ENCODE data around the gene RELN.

The RELN gene

DNA sequence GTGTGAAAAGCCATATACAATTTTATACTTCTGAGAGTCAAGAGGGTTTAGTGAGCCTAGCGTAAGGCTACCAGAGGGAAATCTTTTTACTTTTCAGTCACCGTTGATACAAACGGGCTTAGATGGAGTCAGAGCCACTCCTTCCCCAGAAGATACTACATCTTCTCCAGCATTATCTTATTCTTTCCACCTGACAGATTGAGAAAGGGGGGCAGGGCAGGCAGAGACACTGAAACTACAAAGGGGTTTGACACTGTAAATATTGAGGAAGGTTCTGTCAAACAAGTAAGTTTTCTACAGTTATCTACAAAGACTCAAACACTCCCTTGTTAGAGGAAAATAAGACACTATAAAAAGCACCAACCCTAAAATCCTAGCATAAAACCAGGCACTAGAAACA, 100.0 kb downstream of the RELN start:
- DNase-seq, result no peak

DNA sequence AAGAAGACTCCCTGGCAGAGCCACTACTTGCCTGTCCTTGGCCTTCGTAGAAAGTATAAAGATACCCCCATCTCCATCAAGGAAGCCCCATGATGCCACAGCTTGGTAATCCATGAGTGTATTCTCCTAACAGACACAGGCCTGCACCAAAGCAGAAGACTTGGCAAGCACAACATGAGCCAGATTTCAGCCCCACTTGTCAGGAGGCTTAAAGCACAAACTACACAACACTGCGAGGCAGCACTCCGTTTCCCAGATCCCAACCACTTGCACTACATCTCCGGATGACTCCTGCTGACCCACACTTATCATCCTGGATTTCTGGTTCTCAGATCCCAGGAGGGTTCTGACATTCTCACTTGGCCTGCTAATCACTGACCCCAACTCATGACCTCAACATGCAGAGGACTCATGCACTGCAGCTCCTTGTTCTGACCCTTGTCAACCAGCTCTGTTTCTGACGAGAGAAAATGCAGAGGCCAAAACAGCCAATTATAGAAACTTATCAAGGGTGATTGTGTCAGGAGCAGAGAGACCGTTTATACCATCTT, 100.8 kb downstream of the RELN start:
- no peak for DNase-seq

DNA sequence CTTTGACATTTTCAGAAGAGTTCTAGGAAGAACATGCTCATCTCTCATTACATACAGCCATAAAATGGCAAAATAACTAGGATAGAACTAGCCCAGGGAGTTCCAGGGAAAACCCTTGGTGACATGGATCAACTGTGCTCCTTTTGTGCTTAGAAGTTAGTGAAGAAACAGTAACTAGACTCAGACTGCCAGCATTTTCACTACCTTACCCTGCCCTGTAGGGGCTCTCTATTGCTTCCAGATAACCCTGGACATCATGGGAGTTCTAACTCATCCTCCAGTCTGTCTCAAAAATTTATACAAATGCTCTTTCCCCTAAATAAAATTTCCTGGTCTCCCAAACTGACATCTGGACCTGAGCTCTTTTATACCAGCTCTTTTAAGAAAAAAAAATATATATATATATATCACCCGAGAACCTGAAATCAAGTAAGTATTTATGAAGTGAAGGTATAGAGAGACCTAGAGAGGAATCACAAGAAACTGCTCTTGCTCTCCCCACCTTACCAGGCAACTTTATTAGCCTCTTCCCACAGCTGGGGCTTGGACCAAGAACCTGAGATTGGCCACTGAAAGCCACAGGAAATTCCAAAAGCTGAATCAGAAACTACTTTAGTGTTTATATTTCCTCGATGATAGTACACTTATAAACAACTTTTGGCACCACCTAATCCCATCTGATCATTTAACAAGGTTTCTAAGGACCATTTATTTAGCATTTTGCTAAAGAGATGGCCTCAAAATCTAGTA, 101.4 kb downstream of the RELN start:
- no peak for DNase-seq

DNA sequence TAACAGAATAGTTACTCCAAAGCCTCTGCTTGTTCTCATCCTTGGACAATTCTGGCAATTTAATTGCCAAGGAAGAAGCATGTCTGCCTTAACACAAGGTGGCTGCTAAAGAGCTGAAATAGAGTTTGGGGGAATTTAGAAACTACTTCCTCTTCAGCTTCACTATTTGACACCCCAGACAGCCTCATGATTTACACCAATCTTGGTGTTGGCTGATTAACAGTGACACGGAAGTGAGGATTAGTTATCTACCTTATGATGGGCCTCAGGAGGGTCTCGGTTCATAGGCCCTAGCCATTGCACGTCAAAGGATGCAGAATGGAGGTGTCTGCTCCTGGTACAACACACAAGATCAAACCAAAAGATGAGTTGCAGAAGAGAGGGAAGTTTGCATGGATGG, 102.4 kb downstream of the RELN start:
- DNase-seq, result no peak

DNA sequence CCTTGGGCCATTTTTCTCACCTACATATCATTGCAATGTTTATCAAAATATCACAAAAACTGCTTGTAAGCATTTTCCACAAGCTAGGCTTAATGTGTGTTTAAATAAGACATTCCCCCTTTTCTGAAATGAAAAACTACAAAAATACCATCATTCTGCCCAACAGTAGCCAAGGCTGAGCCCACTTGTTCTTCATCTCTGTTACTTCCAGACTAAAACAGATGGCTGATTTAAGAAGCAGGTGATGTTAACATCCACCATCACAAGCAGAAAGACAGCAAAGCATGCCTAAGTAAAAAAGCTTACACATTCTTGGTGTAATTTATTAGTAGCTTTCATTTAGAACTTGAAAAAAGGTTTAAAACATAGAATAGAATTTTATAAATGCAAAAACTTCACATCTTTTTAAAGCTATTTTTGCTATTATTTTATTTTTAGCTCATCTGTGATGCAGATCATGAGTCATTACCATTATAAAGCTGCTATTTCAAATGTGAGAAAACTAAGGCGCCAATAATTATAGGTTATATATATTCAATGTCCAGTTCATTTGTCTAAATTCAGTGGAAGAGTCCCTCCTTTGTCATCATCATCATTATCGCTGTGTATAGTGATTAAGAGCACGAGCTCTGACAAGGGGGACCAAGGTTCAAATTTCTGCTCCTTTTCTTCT, 109.4 kb downstream of the RELN start:
- DNase-seq, result peak; percentile 66

DNA sequence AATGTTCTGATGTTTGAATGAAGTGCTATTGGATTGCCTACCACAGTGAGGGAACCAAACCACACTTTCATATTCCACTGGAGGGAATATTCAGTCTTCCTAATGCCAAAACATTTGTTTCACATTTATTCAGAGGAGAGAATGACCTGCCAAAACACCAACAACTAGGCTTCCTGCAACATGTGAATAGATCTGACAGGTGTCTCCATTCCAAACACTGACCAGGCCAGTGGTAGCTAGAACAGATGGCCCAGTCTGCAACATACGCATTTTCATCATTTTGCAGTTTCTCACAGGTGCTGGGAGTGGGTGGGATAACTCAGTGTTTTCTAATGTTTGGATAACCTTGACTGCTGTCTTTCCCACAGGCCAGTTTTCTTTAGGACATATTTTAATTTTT, 110.0 kb downstream of the RELN start:
- peak; percentile 37 for DNase-seq

DNA sequence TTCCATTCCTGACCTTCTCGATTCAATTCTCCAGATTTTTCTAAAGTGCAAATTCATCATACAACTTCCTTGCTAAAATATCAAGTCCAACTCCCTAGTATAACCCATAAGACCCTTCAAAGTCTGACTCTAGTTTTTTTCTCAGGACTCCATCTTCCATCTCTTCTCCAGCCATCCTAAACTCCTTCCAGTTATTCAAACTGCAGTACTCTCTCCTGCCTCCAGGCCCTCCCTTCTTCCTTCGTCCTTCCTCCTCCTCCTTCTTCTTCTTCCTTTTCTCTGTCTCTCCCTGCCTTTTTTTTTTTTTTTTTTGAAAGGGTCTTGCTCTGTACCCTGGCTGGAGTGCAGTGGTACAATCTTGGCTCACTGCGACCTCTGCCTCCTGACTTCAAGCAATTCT, 111.9 kb downstream of the RELN start:
- DNase-seq, result no peak

DNA sequence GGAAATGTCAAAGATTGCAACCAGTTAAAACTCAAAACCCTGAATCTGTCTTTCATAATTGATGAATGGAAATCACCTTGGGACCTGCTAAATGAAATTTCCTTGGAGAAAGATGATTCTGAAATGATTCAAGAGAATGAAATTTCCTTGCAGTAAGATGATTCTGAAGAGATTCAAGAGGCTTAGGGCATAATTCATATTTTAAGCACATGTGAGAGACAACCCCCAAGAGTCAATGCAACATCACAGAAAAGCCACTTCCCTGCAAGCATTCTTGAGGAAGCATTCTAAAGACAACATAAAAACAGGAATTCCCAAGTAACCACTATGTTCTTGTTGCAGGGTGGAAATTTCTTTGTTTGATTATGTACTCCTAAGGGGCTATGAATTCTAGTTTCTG, 113.7 kb downstream of the RELN start:
- no peak for DNase-seq

DNA sequence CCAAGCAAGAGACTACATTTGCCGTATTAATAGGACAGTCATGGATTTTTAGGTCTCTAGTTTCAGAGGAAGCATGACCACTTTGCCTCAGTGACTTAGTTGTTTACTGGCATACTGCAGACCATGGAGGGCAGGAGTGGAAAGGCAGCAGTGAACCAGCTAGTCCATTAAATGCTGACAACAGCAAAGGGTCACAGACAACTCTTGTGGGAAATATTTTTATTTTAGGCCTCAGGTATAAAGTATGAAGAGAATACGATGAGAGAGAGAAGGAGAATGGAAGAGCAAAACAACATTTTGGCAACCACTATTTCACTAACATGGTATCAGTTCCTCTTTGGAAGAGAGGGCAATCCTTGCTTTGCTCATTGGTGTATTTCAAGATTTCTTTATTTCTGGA, 118.0 kb downstream of the RELN start:
- DNase-seq, result no peak

DNA sequence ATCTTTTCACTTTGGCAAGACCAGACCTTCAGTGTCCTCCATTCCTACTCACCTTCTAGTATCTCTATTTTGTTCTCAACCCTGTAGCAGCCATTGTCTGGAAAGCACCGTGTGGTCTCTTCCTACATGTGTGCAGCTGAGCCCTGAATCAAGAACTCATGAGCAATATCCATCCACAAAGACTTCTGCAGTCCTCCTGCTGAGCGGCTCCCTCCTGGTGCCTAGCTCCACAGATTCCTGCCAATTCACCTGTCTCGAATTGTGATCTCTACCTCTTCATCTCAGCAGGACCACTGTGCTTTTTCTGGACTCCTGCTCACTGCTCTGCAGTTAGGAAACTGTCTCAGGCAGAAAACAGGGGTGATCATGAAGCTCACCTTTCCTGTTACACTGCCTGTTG, 118.8 kb downstream of the RELN start:
- DNase-seq, result peak; percentile 93

DNA sequence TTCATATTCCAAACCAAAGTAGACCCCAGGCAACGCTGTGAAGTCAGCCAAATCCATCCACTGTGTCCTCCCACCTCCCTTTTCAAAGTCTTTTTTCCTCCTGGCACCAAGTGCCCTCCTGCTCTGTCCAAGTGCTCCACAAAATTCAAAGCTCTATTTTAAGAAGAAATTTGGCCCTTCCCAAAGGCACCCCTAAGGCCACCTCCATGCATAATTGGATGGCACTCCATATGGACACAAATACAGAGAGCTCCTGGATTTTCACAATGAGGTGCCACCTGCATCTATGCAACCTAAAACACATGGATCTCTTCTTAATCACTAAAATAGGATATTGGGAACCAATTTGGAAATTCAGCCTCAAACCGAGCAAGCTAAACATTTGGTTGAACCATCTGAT, 121.6 kb downstream of the RELN start:
- no peak for DNase-seq

DNA sequence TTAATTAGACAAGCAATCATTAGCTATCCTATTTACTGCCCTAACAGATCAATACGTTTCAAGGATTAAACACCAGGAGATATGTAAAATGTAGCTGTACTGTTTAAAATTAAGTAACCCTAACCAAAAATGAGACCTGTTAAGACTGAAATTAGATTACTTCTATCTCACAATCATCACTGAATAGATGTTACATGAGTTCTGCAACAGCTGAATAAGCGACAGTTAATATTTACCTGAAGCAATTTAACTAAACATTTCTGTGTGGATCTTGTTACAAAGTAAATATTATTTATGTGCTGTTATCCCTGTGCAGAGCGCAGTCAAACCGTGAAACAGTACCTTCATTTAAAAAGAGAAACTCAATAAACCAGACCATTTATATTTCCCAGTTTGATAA, 122.5 kb downstream of the RELN start:
- peak; percentile 90 for DNase-seq

DNA sequence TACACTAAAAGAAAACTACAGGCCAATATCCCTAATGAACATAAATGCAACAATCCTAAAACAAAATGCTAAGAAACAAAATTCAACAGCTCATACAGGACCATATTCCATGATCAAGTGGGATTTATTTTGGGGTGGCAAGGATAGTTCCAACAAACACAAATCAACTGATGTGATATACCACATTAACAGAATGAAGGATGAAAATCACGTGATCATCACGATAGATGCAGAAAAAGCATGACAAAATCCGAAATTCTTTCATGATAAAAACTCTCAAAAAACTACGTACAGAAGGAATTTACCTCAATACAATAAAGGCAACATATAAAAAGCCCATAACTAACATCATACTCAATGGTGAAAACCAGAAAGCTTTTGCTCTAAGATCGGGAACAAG, 124.0 kb downstream of the RELN start:
- no peak for DNase-seq

DNA sequence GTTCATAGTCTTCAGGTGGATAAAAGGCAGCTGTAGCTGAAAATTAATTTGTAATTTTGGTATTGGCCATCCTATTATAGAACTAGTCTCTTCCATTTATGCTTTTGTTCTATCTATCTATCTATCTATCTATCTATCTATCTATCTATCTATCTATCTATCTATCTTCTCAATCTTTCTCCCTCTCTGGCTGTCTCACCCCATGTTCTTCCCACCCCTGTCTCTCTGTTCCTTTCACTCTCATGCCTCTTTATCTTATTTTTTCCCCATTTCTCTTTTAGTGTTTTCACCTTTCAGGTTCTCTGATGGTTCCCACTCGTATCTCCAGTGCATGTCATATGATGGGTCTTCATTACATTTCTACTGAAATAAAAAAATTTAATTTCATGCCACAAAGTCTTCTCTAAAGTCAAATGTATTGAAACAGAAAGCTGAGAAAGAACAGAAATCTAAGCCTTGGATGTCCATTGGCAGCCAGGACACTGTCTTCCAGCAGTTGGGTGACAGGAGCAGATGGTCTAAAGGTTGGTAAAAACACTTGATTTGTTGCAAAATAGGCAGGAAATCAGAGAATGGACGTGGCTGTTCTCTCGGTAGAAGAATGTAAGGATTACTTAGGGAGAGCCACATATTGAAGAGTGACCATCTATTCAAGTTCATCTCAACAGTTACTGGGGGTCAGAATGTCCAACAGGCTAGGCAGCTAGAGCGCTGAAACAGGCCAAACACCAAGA, 127.0 kb downstream of the RELN start:
- DNase-seq, result no peak

DNA sequence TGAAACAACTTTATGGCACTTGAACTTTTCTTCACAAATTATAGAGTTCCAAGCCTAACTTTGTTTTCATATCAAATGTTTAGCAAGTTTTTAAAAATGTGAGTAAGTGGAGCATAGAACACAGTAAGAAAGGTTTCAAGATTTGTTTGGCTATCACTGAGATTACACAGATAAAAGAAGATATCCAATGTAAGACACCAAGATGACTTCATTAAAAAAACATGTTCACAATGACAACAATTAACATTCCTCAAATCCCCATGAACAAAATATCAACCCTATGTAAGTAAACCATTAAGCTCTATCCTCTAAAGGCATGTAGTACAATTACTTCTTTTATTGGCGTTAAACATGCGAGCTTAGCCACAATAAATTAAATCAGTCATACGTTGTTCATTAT, 129.7 kb downstream of the RELN start:
- no peak for DNase-seq

DNA sequence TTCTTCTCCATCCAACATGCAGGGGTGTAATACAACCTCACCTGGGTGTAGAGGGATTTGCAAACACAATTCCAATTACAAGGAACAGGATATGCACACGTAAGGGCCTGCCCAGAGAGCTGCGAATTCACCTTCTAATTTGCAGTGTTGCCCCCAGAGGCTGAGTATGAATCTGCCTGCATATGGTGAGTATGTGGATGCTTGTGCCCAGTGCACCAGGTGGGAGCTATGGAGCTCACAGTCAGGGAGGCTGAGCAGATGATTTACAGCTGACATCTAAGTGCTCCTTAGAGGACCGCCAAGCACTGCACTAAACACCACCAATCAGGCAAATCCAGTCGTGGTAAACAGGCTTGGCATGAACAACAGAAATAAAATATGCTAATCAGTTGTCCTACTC, 132.0 kb downstream of the RELN start:
- peak; percentile 85 for DNase-seq

DNA sequence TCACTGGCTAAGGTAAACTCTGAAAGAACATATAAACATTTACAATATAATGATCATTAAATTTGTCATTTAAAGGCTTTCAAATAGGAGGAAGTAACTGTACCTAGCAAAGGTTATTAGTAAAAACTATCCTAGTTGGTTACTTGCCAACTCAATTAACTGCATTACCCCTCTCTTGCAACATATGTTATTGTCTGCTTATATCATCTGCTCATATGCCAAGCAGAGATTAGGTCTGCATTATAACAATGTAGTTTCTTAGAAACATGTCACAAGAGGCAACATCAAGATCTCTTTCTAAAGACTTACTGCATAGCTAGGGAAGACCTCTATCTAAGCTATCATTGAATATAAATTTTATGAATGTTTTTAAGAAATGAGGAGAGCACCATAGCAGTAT, 132.5 kb downstream of the RELN start:
- DNase-seq, result no peak

DNA sequence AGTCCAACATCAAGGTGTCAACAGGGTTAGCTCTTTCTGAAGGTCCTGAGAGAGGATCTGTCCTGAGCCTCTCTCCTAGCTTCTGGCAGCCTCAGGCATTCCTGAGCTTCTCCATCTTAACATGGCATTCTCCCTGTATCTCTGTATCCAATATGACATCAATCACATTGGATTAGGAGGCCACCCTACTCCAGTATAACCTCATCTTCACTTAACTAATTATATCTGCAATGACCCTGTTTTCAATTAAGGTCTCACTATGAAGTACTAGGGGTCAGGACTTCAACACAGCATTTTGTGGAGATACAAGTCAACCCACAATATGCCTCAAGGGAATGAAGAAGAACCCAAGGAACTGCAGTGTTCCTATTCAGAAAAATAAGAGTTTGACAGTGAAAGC, 133.8 kb downstream of the RELN start:
- no peak for DNase-seq

DNA sequence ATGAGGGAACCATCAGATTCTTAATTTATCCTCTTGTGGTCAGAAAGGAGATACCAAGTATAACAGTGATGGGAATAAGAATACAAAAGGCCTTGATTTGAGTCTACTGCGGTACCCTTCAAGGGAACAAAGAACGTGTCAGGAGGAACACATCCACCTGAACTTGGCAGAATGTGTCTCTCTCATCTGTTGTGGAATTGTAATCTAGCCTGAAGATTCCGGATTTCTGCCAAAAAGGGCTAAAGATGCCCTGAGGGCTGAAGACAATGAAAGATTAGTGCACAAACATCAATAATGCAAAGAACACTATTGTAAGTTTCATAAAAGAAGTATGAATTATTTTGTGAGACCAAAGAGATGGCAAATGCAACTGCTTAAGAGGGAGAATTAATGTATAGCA, 134.8 kb downstream of the RELN start:
- DNase-seq, result no peak

DNA sequence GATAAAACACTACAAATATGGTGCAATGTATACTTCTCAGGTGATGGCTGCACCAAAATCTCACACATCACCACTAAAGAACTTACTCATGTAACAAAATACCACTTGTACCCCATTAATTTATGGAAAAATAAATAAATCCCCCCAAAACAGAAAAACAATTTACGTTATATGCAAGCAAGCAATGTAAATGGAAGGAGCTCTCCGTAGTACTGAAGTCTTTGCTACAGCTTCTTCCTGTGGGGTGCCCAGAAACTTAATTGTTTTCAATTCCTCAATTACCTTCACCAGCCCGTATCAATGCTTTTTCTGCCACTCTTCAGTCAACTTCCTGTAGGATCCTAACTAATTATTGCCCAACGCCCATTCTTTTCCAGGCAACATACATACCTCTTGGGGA, 138.1 kb downstream of the RELN start:
- DNase-seq, result no peak

DNA sequence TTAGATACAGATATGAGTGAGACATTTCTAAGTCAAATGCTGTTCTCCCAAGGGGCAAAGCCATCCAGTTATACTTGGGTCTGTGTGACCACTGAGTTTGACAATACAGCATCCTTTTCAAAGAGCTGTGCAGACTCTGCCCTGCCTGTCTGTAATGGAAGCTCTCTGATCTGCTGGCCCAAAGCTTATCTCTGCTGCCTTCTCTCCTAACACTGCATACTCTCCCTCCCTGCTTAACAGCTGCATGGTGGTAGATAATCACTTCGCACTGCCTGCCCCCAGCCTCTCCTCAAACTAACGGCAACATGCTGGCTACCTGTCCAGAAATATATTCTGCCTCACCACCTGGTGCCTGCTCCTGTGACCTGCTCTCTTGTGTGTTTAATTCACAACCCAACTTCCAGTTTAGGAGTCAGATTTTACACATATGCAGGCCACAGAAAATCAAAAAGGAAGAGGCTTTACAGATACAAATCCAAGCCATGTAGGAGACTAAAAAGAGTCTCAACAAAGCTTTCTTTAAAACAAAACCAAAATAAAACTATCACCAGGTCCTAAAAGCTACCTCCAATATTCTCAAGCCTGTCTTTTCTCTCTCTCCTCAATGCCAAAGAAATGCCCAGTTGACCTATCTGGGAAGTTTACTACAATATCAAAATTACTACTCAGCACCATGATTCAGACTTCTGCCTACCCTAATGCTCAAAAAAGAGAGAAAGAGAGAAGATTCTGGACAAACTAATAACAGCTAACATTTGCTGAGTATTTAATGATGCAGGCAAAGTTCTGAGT, 145.6 kb downstream of the RELN start:
- peak; percentile 32 for DNase-seq

DNA sequence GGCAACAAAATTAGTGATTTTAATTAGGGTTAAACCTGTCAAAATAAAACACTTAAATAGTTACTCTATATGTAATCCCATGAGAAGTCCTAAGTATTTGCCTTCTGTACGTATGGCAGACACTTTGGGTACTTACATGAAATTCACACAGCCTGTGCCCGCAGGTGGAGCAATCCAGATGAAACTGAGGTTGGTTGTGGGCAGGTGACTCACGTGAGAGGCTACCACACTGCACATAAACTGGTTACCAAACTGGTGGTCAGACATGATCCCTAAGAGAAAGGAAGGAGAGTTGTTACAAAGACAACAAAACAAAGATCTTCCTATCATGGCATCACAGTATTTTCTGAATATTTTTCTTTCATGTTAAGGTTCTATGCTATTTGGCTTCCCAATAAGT, 156.1 kb downstream of the RELN start:
- no peak for DNase-seq

DNA sequence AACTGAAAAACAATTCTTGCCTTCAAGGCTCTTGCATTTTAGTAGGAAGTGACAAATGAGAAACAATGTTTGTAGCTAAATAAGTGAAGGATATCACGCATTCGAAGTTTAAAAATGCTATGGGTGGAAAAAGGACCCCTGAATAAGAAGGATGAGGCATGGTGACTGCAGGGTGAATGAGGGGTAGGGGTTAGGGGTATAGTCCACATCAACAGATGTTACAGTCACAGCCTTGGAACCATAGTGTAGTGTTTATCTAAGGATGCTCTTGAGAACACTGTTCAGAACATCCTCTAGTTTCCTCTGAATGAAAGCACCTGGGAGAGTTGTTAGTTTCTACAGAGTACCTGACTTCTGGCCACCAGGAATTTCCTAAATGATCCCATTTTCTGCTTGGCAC, 157.0 kb downstream of the RELN start:
- no peak for DNase-seq
